22Rv1 (cell line): ENCODE data around the gene UNC45B.
A peak's percentile ranks its signal among the peaks of the same experiment; 100 is the strongest.

Source experiments
- CTCF ChIP-seq: fragments of 450-650 bp; IDR thresholded peaks from 2 replicates; pipeline ENCODE4 v1.5.1; 2017; ENCODE audit warnings: mild to moderate bottlenecking
- ZFX ChIP-seq: fragments of 450-650 bp; IDR thresholded peaks from 2 replicates; pipeline ENCODE4 v1.6.1; 2017; ENCODE audit warnings: antibody characterized with exemption, borderline replicate concordance

GRCh38 chr17:35142467-35142796 is 5.2 kb upstream of the UNC45B start:
- peak; percentile 42 for TF ChIP-seq CTCF
- no peak for TF ChIP-seq ZFX
